CD1c-positive myeloid dendritic cell (primary cell): ENCODE data around the gene THADA.
"Not testable (repeated sequence)": the region's sequence is repeated elsewhere in the genome, so short reads cannot be mapped to it uniquely, and the experiment has no call there.

Experiments used
- DNase-seq: peaks from one replicate; pipeline ENCODE4 v3.0.0-alpha.2; 2016; ENCODE audit errors: extremely low spot score

Gene THADA

DNA sequence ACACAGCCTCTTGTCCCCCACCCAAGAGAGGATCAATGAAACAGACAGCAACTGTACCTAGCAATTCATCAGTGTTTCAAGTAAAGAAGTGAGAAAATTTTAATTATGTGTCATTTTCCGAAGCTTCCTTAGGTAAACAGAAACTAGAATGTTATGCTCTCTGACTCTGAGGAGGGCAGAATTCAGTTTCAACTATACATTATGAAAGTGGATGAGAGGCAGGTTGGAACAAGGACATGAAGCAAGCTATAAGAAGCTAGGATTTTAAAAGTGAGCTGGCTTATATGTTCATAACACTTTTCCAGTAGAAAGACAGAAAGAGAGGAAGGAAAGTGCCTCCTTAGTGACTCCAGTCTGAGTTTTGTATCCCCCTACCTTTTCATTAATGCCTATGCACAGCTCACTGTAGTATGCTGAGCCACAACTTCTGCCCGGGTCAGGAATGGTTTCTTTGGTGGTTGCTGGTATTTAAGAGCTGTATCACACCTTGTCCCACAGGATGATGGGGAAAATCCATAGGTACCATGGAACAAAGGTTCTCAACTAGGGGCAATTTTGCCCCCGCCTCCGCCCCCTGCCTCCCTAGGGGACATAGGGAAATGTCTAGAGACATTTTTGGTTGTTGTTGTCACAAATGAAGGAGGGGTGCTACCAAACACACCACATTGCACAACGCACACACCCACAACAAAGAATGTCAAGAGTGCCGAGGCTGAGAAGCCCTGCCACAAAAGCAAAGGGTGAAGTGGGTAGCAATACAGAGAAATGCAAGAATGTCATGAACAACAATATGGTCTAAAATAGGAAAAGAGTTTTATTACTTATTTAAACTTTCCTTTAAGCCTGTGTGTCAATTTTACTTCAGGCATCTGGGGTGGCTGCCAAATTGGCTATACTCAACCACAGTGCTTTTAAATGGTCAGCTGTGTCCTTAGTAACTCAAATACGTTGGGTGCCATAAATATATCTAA is 208.5 kb downstream of the THADA start:
- DNase-seq: no peak

DNA sequence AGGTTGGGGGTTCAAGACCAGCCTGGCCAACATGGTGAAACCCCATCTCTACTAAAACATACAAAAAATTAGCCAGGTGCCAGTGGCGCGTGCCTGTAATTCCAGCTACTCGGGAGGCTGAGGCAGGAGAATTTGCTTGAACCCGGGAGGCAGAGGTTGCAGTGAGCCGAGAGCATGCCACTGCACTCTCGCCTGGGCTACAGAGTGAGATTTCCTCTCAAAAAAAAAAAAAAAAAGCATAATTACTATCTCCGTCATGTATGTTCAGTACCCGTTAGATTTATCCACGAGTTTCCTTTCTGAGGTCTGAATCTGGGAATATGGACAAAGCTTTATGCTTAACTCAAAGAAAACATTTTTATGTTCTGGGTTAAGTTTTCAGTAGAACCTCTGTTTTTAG is 209.2 kb downstream of the THADA start:
- DNase-seq: not testable (repeated sequence)

DNA sequence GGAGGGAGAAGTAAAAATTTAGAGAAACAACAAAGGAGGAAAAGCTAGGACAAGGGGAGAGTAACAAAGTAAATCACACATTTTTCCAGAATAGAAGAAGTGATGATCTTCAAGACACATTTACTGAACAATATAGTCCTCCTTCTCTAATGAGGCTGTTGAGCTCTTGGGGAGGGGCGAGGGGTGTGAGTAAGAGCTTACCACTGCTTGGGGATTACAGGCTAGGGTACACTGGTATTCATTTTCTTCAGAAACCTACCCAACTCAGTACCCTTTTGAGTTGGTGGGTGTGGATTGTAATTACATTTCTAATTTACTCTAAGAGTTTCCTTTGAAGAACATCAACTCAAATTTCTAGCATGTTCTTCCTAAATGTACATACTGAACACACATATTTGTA is 211.7 kb downstream of the THADA start:
- no peak for DNase-seq

DNA sequence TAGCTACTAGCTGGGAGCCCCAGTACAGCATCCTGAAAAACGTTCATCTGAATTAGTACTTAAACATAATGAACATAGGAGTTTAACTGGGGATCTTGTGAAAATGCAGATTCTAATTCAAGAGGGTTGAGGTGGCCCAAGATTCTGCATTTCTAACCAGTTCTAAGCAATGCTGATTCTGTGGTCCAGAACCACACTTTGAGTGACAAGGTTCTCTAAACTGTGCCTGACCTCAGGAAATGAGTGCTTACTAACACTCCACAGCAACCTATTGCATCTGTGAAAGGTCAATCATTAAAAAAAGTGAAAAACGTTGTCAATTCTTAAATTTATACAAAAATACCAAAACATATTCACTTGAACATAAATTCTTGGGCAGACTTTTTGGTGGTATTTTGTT is 212.3 kb downstream of the THADA start:
- no peak for DNase-seq

DNA sequence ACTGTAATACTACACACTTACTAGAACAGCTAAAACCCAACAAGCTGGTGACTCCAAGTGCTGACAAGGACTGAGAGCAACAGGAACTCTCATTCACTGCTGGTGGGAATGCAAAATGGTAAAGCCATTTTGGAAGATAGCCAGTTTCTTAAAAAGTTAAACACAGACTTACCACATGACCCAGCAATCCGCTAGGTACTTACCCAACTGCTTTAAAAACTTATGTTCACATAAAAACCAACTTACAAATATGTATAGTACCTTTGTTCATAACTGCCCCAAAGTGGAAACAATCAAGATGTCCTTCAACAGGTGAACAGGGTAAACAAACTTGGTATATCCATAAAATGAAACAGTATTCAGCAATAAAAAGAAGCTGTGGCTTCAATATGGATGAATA is 216.3 kb downstream of the THADA start:
- DNase-seq: no peak

DNA sequence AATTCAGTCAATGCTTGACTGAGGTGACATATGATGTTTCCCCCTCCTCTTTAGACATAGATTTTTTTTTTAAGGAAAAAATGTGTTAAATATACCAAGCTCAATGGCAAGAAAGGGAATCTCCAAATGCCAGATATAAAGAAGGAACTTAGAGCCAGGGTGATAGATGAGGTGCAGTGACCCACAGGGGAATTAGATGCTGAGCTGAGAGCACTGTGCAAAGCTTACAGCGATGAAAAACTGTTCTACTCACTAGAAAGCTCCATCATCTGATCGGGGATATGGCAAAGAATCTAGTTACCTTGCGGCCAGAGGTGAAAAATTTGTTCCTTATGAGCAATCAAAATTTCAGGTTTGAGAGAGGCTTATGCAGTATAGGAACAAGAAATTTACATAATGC is 218.5 kb downstream of the THADA start:
- DNase-seq: no peak

DNA sequence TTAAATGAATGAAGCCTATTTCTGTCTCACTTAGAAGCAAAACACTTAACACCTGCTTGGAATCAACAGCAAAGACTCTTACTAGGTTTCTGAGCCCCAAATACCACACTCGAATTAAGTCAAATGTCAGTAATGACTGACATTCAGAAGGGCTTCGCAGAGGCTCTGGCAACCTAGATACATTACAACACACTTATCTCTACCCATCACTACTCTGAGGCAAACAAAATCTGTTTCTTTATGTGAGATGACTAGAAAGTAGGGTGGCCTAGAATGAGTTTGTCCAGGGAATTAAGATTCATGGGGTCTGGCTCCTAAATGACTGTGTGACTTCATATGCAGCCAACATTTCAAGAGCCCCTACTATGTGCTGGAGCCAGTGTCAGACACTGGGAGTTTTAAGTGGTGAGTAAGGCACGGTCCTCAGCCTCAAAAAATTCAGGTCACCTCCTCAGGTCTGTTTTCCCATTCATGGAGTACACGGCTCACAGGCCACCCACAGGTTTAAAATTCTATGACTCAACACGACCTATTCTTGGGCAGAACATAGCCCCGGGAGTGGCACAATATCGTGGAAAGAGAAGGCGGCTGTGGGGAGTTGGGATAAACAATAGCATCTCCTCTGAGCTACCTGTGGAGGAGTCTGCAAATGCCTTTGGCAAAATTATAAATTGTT is 219.2 kb downstream of the THADA start:
- no peak for DNase-seq

DNA sequence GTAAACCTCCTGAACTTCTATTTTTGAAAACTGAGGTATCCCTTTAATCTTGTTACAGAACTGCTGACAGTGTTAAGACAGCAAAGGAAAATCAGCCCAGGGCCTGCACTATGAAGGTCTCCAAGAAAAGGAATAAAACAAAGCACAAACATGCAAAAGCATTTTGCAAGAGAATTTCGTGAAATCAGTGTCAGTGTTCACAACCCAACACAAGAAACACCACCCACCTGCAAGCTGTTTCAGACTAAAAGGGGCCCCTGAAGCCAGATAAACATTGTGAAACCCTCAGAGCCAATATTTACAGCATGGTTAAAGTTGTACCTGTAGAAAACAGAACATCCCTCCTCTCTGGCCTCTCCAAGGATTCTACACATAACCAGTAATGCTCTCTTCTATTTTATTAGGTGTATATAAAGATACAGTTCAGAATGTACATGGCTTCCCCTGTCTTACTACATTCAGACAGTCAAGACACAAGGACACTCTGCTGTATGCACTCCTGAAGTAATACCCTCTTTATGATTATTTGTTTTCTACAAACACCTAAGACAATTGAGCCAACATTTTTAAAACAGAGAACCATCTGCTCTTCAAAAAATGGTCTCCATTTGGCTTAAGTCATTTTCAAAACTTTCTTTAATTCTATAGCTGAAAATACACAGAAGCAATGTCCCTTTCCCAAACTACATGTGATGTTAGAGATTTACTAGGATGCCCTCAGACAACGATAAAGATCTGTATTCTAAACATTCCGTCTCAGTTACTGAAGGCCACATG is 219.9 kb downstream of the THADA start:
- DNase-seq: no peak

DNA sequence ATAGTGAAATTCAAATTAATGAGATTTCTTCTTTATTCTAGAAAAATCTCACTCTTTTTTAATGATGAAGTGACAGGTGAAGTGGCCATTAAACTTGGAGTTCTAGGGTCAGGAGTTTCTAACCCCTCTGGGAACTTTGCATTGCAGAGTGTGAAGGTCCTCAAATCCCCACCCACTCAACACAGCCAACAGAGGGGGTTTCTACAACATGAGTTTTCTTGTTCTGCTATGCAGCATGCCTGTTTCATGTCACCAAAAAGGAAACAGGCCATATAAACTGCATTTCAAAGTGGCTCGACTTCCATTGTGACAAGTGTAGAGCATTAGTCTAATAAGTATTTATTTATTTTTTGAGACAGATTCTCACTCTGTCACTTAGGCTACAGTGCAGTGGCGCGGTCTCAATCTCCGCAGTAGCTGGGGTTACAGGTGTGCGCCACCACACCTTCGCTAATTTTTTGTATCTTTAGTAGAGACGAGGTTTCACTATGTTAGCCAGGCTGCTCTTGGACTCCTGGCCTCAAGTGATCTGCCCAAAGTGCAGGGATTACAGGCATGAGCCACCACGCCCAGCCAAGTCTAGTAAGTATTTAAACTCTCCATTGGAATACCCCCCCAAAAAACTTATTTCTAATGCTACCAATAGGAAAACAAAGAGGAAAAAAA is 223.3 kb downstream of the THADA start:
- no peak for DNase-seq

DNA sequence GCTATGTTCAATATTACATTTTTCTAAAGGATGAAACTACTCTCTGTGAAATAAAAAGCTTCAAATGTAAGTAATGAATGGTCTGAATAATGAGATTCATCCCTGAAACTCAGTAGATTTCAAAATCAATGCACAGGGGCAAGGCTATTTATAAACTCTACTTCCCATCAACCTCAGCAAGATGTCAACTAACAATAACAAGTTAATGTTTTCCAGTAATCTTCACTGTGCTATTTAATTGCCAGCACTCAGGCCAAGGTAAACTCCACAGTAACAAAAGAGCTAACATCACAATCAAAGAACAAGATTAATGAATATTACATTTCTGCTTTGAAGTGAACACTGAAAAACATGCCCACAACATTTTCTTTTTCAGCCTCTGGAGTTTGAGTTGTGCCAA is 225.1 kb downstream of the THADA start:
- no peak for DNase-seq

DNA sequence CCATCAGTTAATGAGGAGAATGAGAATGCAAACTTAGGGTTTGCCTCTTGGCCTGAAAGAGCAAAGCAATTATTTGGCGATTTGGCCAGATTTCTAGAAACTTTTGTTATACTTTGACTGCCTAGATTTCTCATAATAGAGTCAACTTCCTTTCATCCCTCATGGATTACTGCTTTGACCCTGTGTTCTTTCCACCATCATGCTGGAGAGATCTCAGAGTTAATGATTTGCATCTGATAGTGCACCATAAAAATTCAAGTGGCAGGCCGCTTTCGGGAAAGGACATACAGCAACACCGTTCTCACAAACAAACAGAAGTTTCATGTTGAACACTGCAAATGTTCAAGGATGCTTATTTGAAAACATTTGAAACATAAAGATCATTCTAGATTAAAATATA is 225.7 kb downstream of the THADA start:
- no peak for DNase-seq

DNA sequence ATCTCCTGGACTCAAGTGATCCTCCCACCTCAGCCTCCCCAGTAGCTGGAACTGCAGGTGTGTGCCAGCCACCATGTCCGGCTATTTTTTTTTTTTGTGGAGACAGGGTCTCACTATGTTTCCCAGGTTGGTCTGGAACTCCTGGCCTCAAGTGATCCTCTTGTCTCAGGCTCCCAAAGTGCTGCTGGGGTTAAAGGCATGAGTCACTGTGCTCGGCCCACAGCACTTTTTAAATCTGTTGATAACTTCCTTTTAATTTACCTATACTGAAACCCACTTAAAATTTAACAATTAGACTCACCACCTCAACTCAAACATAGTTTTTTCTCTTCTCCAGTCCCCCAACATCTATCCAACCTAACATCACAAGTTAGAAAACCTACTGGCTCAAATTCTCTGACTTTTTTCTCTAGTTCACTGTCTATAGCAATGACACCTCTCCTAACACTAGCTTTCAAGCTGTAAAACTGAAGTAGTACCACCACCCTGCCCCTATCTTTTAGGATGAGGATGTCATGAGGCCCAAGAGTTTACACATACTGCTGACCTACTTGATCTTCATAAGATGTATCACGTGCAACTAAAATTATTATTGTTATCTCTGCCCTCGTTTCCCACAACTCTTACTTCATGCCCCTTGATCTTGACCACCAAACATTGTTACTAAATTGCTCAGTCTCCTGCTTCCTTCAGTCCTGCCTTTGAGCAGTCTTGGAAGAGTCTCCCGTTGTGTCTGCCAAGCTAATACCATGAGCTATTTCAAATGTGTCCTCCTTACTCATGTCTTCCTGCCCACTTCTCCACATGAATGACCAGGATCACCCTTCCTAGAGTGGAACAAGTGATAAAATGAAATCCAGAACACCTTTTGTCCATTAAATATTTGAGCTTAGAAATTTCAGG is 227.1 kb downstream of the THADA start:
- DNase-seq: peak; percentile 8

DNA sequence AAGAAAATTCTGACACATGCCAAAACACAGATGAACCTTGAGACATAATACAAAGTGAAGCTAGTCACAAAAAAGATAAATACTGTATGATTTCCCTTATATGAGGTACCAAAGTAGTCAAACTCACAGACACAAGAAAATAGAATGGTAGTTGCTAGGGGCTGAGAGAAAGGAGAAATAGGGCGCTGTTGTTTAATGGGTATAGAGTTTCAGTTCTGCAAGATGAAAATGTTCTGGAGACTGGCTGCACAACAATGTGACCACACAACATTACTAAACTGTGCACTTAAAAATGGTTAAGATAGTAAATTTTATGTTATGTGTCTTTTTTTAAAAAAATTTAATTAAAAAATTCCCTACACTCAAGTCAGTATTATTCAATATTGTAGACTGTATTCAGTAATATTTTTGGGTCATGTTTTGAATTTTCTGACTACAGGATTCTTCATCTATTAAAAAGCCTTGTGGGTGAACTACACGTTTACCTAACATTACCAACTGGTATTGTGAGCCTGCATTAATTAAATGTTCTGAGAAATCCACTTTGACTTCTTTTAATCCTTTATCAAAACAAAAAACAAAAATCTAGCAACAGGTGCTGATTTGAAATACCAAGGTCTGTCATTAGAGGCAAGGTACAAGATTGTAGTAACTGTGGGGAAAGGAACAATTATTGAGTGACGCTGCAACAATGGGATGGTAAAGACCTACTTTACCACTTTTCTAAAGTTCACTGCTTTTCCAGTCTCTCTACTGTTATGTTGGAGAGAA is 228.6 kb downstream of the THADA start:
- DNase-seq: peak; percentile 57

DNA sequence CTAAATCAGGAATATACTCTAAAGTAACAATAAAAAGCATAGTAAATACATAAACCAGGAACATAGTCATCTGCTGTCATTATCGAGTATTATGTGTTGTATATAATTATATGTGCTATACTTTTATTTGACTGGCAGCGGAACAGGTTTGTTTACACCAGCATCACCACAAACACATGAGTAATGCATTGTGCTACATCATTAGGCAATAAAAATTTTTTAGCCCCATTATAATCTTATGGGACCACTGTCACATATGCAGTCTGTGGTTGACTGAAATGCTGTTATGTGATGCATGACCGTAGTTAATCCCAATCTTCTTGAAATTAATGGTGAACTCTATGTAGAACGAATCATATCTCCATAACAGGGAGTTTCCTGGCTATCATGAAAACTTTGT is 232.7 kb downstream of the THADA start:
- DNase-seq: no peak

DNA sequence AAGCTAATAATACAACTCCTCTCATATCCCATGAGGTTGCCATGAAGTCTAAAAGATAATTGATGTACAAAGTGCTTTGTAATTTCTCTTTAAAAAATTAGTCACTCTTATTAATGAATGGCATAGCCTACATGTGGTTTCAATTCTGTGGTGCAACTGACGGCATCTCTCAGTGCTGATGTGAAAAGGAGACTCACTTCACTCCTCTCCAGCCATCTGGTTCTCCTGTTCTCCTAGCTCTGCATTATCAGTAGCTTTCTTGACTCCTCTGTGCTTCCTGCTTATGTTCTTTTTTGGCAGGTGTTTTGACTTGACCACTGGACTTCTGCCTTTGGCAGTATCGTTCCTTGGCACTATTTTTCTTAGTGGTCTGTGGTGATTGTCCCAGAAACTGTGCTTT is 234.6 kb downstream of the THADA start:
- DNase-seq: no peak

DNA sequence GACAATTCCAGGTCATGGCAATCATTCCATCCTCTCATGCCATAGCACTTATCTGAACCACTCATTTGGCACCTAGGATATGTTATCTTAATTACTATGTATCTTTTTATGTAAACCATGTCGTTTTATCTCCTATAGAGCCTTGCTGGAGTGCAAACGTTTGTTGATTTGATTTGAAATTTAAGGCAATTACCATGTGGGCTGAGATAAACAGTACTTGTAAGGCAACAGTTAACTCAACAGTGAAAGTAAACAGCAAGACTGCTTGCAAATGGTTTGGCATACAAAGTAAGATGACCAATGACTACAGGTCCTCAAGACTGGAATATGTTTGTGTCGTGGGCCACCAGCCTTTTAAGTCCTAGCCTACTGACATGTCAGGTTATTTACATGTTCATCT is 235.7 kb downstream of the THADA start:
- no peak for DNase-seq

DNA sequence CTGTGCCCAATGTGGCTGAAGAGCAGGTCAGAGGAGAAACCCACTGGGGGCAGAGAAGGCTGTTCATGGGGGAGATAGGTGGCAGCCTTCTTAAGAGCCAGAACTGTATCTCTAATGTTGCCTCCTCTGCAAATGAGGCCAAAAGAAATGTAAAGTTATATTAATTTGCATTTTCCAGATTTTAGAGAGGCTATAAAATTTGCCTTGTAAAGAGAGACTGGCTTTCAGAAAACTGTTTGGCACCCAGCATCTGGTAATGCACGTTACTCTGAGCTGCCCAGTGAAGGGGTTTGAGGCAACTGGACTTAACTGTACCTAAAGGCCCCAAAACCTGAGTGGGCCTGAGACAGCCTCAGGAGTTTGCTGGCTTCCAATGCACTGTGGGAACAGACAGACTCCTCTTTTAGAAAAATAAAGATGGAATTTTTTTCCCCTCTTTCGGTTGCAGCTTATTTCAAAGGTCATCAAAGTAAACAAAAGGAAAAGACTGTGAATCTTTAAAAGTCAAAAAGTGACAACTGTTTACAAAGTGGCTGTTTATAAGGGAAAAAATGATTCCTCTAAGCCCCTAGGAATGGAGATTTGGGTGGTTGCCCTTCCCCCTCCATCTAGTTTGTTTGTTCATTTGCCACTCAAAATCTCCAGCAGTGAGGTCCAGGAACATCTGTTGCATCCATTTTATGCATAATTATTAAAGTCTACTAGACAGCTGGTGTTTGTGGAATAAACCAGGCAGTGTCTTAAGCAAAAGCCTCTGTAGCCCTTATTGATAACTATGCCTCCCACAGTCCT is 237.2 kb downstream of the THADA start:
- no peak for DNase-seq

DNA sequence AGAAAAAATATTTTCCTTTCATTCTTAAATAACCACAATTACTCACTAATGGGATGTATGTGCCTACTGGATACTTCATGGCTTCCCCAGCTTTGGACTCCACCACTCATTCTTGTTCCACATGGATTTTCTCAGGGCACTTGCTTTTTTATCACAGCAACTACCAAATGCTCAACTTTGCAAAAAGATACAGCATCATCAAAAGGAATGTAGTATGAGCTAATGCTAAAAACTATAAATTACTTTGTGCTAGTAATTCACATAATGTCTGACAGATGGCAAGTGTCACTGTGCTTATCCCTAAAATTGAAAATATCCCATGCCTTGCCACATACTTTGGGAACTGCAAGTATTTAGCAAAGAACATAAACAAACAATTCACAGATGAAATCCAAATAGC is 239.1 kb downstream of the THADA start:
- no peak for DNase-seq

DNA sequence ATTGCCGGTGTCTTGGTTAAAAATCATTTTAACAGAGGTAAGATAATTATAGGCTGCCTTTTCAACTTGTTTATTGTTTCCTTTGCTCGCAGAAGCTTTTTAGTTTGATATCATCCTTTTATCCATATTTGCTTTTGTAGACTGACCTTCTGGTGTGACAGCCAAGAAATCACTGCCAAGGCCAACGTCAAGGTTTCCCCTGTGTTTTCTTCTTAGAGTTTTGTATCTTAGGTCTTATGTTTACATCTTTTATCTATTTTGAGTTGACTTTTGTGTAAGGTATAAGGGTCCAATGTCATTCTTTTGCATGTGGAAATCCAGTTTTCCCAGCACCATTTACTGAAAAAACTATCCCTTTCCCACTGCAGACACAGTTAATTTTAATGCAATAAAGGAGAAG is 240.4 kb downstream of the THADA start:
- no peak for DNase-seq
